Suprapubic skin (tissue), 4 donors: ENCODE data around the gene EYS.

Experiments
- CTCF ChIP-seq, 2 donors: fragments of 200-600 bp in 1 of 2; fragments of 450-650 bp in 1 of 2; sonication (generic) in 1 of 2; IDR thresholded peaks; one replicate each; pipeline ENCODE4 v1.5.1; 2016 to 2019; ENCODE audit warnings: antibody characterized with exemption in 2 of 2, mild to moderate bottlenecking in 1 of 2, moderate library complexity in 1 of 2
- EP300 ChIP-seq: sonication (generic); formaldehyde crosslinking; IDR thresholded peaks from one replicate; pipeline ENCODE4 v1.6.1; 2017; ENCODE audit warnings: antibody characterized with exemption
- POLR2A ChIP-seq, 2 donors: fragments of 450-650 bp; IDR thresholded peaks; one replicate each; pipeline ENCODE4 v1.6.1; 2017; ENCODE audit warnings: antibody characterized with exemption in 2 of 2, mild to moderate bottlenecking in 2 of 2, moderate library complexity in 2 of 2
- POLR2AphosphoS5 ChIP-seq, 3 donors: sonication (generic); formaldehyde crosslinking; IDR thresholded peaks; one replicate each; pipeline ENCODE4 v1.6.1; 2017; ENCODE audit warnings: antibody characterized with exemption in 3 of 3

- TF ChIP-seq CTCF (IDR thresholded peaks at IDR 0.05) (no peak), EP300 (no peak), POLR2A (IDR thresholded peaks at IDR 0.05) (no peak), POLR2AphosphoS5 (IDR thresholded peaks at IDR 0.05) (no peak)
Observed at GRCh38 chr6:64665137-64665536, 1041.9 kb downstream of the EYS start.
